Spleen (tissue), 7 donors: ENCODE results near the gene IMMP2L.

ENCODE experiments used
- CTCF ChIP-seq, 11 experiments: fragments of 200-600 bp in 7 of 11; fragments of 450-650 bp in 4 of 11; sonication (generic) in 4 of 11; IDR thresholded peaks in 8 of 11; conservative IDR thresholded peaks in 3 of 11; 1 replicate in 7 of 11; 2 replicates in 4 of 11; pipeline versions ENCODE4 v1.4.0 to v1.8.0; 2016 to 2021; ENCODE audit warnings: antibody characterized with exemption in 11 of 11, inconsistent platforms in 4 of 11, mild to moderate bottlenecking in 1 of 11
- POLR2A ChIP-seq, 3 donors: fragments of 450-650 bp; IDR thresholded peaks; one replicate each; pipeline ENCODE4 v1.5.1; 2017; ENCODE audit warnings: antibody characterized with exemption in 3 of 3, mild to moderate bottlenecking in 1 of 3
- donor health status: DM: no; HTN: no; CAD: no; lungs with moderate emphysema.
- donor health status: DM: no; HTN: no; CAD: no.
- donor health status: DM: no; HTN: no; CAD: no.

GRCh38 chr7:111510584-111511378, 51.5 kb downstream of the IMMP2L start:
- TF ChIP-seq CTCF (IDR thresholded peaks at IDR 0.05 in 8 of 11, conservative IDR thresholded peaks at IDR 0.05 in 3 of 11) (no peak), POLR2A (IDR thresholded peaks at IDR 0.05) (no peak)
